WTC11 (cell line): ENCODE results near the gene TSHZ3. TPM values are rescaled to one million over a fixed set of nuclear protein-coding genes. Genes with fewer than 3 reads are reported as not detected.

Source experiments
- ATAC-seq: fragments of 200-7000 bp; cut with Tn5 transposase; 2 replicates; pipeline ENCODE4 v1.10.0; 2021; ENCODE audit warnings: mild to moderate bottlenecking, moderate library complexity
- CTCF ChIA-PET: fragments of 300-600 bp; sonication (Branson Sonifier 250); formaldehyde crosslinking; loops from one replicate; lab custom pipeline; 2021; ENCODE audit warnings: antibody characterized with exemption; lab: Charles Lee
- POLR2A ChIA-PET: fragments of 350-600 bp; sonication (Branson Sonifier 250); formaldehyde crosslinking; loops from one replicate; lab custom pipeline; 2021; ENCODE audit warnings: antibody characterized with exemption; lab: Charles Lee
- DNase-seq: peaks from one replicate; pipeline ENCODE4 v3.0.0; 2021; ENCODE audit warnings: low spot score
- H3K27ac Mint-ChIP-seq: 2 replicates; pipeline ENCODE4 v1.8.0; 2021; ENCODE audit warnings: mixed read lengths
- H3K27me3 Mint-ChIP-seq: 2 replicates; pipeline ENCODE4 v1.8.0; 2021; ENCODE audit warnings: low read depth, mild to moderate bottlenecking, moderate library complexity, mixed read lengths
- H3K36me3 Mint-ChIP-seq: 2 replicates; pipeline ENCODE4 v1.8.0; 2021; ENCODE audit warnings: mixed read lengths
- H3K4me1 Mint-ChIP-seq: 2 replicates; pipeline ENCODE4 v1.8.0; 2022; ENCODE audit warnings: mixed read lengths
- H3K4me3 Mint-ChIP-seq: 2 replicates; pipeline ENCODE4 v1.8.0; 2021; ENCODE audit warnings: mild to moderate bottlenecking, moderate library complexity, mixed read lengths
- H3K9me3 Mint-ChIP-seq: 2 replicates; pipeline ENCODE4 v1.8.0; 2021; ENCODE audit warnings: mixed read lengths
- CBFB ChIP-seq: sonication (generic); formaldehyde crosslinking; IDR thresholded peaks from 2 replicates; pipeline ENCODE4 v1.8.1; 2022; ENCODE audit warnings: mild to moderate bottlenecking, low read depth, missing genetic modification reagents
- CREB1 ChIP-seq: sonication (generic); formaldehyde crosslinking; IDR thresholded peaks from 2 replicates; pipeline ENCODE4 v1.8.0; 2023; ENCODE audit warnings: mild to moderate bottlenecking, missing genetic modification reagents
- ELF4 ChIP-seq: sonication (generic); formaldehyde crosslinking; IDR thresholded peaks from 2 replicates; pipeline ENCODE4 v1.8.1; 2022; ENCODE audit warnings: low read depth, mild to moderate bottlenecking, moderate library complexity, missing genetic modification reagents
- EMX1 ChIP-seq: fragments of 250-450 bp; sonication (Bioruptor Pico); IDR thresholded peaks from 2 replicates; pipeline ENCODE4 v1.8.0; 2021; ENCODE audit warnings: mild to moderate bottlenecking
- ETV6 ChIP-seq: sonication (generic); formaldehyde crosslinking; IDR thresholded peaks from 2 replicates; pipeline ENCODE4 v1.8.1; 2022; ENCODE audit warnings: mild to moderate bottlenecking, missing genetic modification reagents
- FOXK1 ChIP-seq: sonication (generic); formaldehyde crosslinking; IDR thresholded peaks from 2 replicates; pipeline ENCODE4 v1.8.0; 2022; ENCODE audit warnings: mild to moderate bottlenecking, moderate library complexity, missing genetic modification reagents
- MYBL2 ChIP-seq: sonication (generic); formaldehyde crosslinking; IDR thresholded peaks from 2 replicates; pipeline ENCODE4 v1.8.1; 2023; ENCODE audit warnings: mild to moderate bottlenecking, moderate library complexity, missing genetic modification reagents
- NR3C1 ChIP-seq: sonication (generic); formaldehyde crosslinking; conservative IDR thresholded peaks from 2 replicates; pipeline ENCODE4 v1.8.1; 2023; ENCODE audit warnings: low read depth, mild to moderate bottlenecking, missing genetic modification reagents
- PRRX2 ChIP-seq: fragments of 250-450 bp; sonication (Bioruptor Pico); IDR thresholded peaks from 2 replicates; pipeline ENCODE4 v1.8.0; 2021; ENCODE audit warnings: mild to moderate bottlenecking
- SMAD4 ChIP-seq: sonication (generic); formaldehyde crosslinking; IDR thresholded peaks from 2 replicates; pipeline ENCODE4 v1.8.0; 2022; ENCODE audit warnings: mild to moderate bottlenecking, missing genetic modification reagents
- SP1 ChIP-seq: sonication (generic); formaldehyde crosslinking; conservative IDR thresholded peaks from 2 replicates; pipeline ENCODE4 v1.8.1; 2022; ENCODE audit warnings: missing genetic modification reagents
- TEAD1 ChIP-seq: sonication (generic); formaldehyde crosslinking; IDR thresholded peaks from 2 replicates; pipeline ENCODE4 v1.8.0; 2022; ENCODE audit warnings: mild to moderate bottlenecking, missing genetic modification reagents
- TEAD4 ChIP-seq: sonication (generic); formaldehyde crosslinking; IDR thresholded peaks from 2 replicates; pipeline ENCODE4 v1.8.0; 2022; ENCODE audit warnings: mild to moderate bottlenecking, missing genetic modification reagents
- ZNF121 ChIP-seq: sonication (generic); formaldehyde crosslinking; IDR thresholded peaks from 2 replicates; pipeline ENCODE4 v1.8.0; 2023; ENCODE audit warnings: missing genetic modification reagents
- ZNF138 ChIP-seq: sonication (generic); formaldehyde crosslinking; conservative IDR thresholded peaks from 2 replicates; pipeline ENCODE4 v1.8.1; 2022; ENCODE audit warnings: mild to moderate bottlenecking, moderate library complexity, missing genetic modification reagents
- ZNF317 ChIP-seq: sonication (generic); formaldehyde crosslinking; IDR thresholded peaks from 2 replicates; pipeline ENCODE4 v1.8.1; 2023; ENCODE audit warnings: low read depth, mild to moderate bottlenecking, moderate library complexity, missing genetic modification reagents, borderline replicate concordance
- ZNF671 ChIP-seq: fragments of 250-450 bp; sonication (Bioruptor Pico); IDR thresholded peaks from 2 replicates; pipeline ENCODE4 v1.8.0; 2021; ENCODE audit warnings: mild to moderate bottlenecking
- total RNA-seq: library from RNA; stranded (reverse); gene quantifications from 3 replicates; pipeline ENCODE4 v1.2.3, GENCODE V29; 2021
- TF ChIP-seq, protein P1 (sequence below): sonication (generic); formaldehyde crosslinking; IDR thresholded peaks from 2 replicates; pipeline ENCODE4 v1.8.1; 2022; ENCODE audit warnings: low read depth, missing genetic modification reagents, borderline replicate concordance
- TF ChIP-seq, protein P2 (sequence below): fragments of 250-450 bp; sonication (Bioruptor Pico); IDR thresholded peaks from 2 replicates; pipeline ENCODE4 v1.9.0; 2021; ENCODE audit warnings: mild to moderate bottlenecking, borderline replicate concordance
- TF ChIP-seq, protein P3 (sequence below): sonication (generic); formaldehyde crosslinking; IDR thresholded peaks from 2 replicates; pipeline ENCODE4 v1.8.1; 2022; ENCODE audit warnings: low read depth, mild to moderate bottlenecking, moderate library complexity, missing genetic modification reagents, borderline replicate concordance
- TF ChIP-seq, protein P4 (sequence below): sonication (generic); formaldehyde crosslinking; IDR thresholded peaks from 2 replicates; pipeline ENCODE4 v1.8.1; 2022; ENCODE audit warnings: mild to moderate bottlenecking, moderate library complexity, missing genetic modification reagents
- TF ChIP-seq, protein P5 (sequence below): sonication (generic); formaldehyde crosslinking; IDR thresholded peaks from 2 replicates; pipeline ENCODE4 v1.8.1; 2022; ENCODE audit warnings: mild to moderate bottlenecking, missing genetic modification reagents, moderate library complexity, borderline replicate concordance

Gene TSHZ3
- total RNA-seq, 1 experiment from 2014 or later = 21.4 TPM

DNA sequence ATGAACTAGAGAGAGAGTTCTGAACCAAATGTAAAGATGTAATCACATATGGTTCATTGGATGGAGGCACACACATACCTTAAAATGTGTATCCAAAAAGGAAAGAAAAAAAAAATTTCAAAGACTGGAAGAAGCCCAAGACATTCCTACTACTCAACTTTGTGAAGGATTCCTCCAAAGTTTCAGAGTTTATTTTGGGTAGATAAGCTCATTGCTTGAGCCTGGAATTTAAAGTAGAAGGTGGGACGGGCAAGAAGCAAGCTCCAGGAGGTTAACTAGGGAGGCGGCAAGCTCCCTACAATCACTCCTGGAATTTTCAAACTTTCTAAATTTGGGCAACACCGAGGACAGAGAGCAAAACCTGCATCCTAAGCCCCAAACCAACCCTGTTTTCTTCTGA lies 1.9 kb downstream of the TSHZ3 start:
- ChIA-PET POLR2A (interaction anchor here (0.6 kb wide), 1 partner anchor 279 kb away, joined by 11 read pairs; no protein-coding TSS in a partner anchor), CTCF (interaction anchor here (1.0 to 2.3 kb wide), 4 partner anchors 8 to 293 kb away, joined by 3 to 9 read pairs (median 3); no protein-coding TSS in a partner anchor)
- TF ChIP-seq MYBL2 (CRISPR knock-in tag) (no peak), CREB1 (CRISPR knock-in tag) (no peak), ZNF671 (no peak), ELF4 (CRISPR knock-in tag) (no peak), FOXK1 (CRISPR knock-in tag) (no peak)
- TF ChIP-seq, protein P1, sequence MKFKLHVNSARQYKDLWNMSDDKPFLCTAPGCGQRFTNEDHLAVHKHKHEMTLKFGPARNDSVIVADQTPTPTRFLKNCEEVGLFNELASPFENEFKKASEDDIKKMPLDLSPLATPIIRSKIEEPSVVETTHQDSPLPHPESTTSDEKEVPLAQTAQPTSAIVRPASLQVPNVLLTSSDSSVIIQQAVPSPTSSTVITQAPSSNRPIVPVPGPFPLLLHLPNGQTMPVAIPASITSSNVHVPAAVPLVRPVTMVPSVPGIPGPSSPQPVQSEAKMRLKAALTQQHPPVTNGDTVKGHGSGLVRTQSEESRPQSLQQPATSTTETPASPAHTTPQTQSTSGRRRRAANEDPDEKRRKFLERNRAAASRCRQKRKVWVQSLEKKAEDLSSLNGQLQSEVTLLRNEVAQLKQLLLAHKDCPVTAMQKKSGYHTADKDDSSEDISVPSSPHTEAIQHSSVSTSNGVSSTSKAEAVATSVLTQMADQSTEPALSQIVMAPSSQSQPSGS = no peak
- TF ChIP-seq, protein P2, sequence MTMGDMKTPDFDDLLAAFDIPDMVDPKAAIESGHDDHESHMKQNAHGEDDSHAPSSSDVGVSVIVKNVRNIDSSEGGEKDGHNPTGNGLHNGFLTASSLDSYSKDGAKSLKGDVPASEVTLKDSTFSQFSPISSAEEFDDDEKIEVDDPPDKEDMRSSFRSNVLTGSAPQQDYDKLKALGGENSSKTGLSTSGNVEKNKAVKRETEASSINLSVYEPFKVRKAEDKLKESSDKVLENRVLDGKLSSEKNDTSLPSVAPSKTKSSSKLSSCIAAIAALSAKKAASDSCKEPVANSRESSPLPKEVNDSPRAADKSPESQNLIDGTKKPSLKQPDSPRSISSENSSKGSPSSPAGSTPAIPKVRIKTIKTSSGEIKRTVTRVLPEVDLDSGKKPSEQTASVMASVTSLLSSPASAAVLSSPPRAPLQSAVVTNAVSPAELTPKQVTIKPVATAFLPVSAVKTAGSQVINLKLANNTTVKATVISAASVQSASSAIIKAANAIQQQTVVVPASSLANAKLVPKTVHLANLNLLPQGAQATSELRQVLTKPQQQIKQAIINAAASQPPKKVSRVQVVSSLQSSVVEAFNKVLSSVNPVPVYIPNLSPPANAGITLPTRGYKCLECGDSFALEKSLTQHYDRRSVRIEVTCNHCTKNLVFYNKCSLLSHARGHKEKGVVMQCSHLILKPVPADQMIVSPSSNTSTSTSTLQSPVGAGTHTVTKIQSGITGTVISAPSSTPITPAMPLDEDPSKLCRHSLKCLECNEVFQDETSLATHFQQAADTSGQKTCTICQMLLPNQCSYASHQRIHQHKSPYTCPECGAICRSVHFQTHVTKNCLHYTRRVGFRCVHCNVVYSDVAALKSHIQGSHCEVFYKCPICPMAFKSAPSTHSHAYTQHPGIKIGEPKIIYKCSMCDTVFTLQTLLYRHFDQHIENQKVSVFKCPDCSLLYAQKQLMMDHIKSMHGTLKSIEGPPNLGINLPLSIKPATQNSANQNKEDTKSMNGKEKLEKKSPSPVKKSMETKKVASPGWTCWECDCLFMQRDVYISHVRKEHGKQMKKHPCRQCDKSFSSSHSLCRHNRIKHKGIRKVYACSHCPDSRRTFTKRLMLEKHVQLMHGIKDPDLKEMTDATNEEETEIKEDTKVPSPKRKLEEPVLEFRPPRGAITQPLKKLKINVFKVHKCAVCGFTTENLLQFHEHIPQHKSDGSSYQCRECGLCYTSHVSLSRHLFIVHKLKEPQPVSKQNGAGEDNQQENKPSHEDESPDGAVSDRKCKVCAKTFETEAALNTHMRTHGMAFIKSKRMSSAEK (CRISPR knock-in tag) = no peak
- TF ChIP-seq, protein P3, sequence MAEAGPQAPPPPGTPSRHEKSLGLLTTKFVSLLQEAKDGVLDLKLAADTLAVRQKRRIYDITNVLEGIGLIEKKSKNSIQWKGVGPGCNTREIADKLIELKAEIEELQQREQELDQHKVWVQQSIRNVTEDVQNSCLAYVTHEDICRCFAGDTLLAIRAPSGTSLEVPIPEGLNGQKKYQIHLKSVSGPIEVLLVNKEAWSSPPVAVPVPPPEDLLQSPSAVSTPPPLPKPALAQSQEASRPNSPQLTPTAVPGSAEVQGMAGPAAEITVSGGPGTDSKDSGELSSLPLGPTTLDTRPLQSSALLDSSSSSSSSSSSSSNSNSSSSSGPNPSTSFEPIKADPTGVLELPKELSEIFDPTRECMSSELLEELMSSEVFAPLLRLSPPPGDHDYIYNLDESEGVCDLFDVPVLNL (CRISPR knock-in tag) = no peak
- Mint-ChIP-seq H3K36me3 (peaks cover 5% of the 10 kb centered on the region; the same call in 1 of the 2 replicates), H3K27ac (no peak overlapping the region), H3K27me3 (peaks cover 24% of the 10 kb centered on the region), H3K4me1 (peaks cover 64% of the 10 kb centered on the region), H3K9me3 (no peaks in the 10 kb centered on the region), H3K4me3 (peak overlapping the region; percentile 91)
- no peak for DNase-seq
- ATAC-seq = no peak

DNA sequence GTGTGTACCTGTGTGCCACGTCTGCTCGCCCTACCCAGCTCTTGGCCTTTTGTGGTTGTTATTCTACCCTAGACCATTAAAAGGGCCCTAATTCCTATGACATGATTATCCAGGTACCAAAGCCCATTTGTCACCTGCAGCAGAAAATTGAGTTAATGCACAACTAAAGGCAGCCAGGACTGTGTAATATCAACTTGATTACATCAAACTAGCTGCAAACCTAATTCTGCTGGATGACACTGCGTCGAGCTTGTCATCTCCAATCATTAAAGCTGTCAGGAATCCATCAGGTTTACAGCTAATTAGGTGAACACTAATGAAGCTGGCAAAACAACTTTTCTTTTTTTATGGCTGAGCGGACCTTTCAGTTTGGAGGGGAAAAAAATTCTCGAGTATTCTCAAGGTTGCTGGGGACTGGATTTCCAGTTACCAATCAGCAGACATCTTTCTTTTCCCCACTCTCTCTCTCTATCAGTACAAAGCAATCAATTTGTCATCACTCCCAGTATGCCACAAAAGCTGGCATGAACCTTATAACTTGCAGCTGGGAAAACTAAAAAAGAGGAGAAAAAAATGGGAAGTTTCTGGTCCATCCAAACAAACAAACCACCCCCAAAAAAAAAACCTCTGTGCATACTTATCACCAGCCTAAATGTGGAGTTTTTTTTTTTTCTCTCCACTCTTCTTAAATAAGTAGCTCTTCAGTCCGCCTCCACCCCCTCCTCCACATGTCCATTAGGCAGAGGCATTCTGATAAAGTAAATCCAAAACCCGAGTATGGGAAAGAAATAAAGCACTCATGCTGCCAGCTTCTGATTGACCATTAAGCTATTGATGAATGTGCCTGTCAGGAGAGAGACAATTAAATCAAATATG lies 2.8 kb downstream of the TSHZ3 start:
- ATAC-seq = no peak
- no peaks in the 10 kb centered on the region for H3K9me3 Mint-ChIP-seq
- TF ChIP-seq, protein P4, sequence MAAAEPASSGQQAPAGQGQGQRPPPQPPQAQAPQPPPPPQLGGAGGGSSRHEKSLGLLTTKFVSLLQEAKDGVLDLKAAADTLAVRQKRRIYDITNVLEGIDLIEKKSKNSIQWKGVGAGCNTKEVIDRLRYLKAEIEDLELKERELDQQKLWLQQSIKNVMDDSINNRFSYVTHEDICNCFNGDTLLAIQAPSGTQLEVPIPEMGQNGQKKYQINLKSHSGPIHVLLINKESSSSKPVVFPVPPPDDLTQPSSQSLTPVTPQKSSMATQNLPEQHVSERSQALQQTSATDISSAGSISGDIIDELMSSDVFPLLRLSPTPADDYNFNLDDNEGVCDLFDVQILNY = no peak
- TF ChIP-seq TEAD4 (CRISPR knock-in tag) (no peak), ETV6 (CRISPR knock-in tag) (no peak), SMAD4 (CRISPR knock-in tag) (no peak), SP1 (no peak), EMX1 (CRISPR knock-in tag) (no peak), MYBL2 (CRISPR knock-in tag) (no peak), ZNF138 (no peak), ZNF671 (no peak), ZNF317 (no peak), PRRX2 (no peak), CBFB (no peak), TEAD1 (CRISPR knock-in tag) (no peak), NR3C1 (no peak), ZNF121 (CRISPR knock-in tag) (no peak)
- TF ChIP-seq, protein P1 = no peak
- TF ChIP-seq, protein P5, sequence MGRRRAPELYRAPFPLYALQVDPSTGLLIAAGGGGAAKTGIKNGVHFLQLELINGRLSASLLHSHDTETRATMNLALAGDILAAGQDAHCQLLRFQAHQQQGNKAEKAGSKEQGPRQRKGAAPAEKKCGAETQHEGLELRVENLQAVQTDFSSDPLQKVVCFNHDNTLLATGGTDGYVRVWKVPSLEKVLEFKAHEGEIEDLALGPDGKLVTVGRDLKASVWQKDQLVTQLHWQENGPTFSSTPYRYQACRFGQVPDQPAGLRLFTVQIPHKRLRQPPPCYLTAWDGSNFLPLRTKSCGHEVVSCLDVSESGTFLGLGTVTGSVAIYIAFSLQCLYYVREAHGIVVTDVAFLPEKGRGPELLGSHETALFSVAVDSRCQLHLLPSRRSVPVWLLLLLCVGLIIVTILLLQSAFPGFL (CRISPR knock-in tag) = no peak
- no peak overlapping the region for H3K27ac Mint-ChIP-seq
- H3K36me3 Mint-ChIP-seq = 0 out of 2 replicates have a peak, but pooled peaks cover 3% of the 10 kb centered on the region
- CTCF ChIA-PET = interaction anchor here (1.0 to 2.3 kb wide), 5 partner anchors 8 to 292 kb away, joined by 3 to 9 read pairs (median 3); no protein-coding TSS in a partner anchor
- DNase-seq = no peak
- peaks cover 65% of the 10 kb centered on the region for H3K4me1 Mint-ChIP-seq
- H3K4me3 Mint-ChIP-seq = peak overlapping the region; percentile 17
- peaks cover 15% of the 10 kb centered on the region for H3K27me3 Mint-ChIP-seq
- POLR2A ChIA-PET = interaction anchor here (0.6 kb wide), 1 partner anchor 280 kb away, joined by 11 read pairs; no protein-coding TSS in a partner anchor
